Mesenchymal stem cell (in vitro differentiated cells and primary cell): ENCODE results near the gene VPS4A.
"Not testable (repeated sequence)": the region's sequence is repeated elsewhere in the genome, so short reads cannot be mapped to it uniquely, and the experiment has no call there.

Experiments used
- DNase-seq: peaks from one replicate; pipeline ENCODE4 v3.0.0-alpha.2; 2013
- H2AFZ ChIP-seq: one replicate; pipeline ENCODE4 v1.6.1; 2013; ENCODE audit warnings: low read depth, mild to moderate bottlenecking, control low read depth, inconsistent platforms, low read length, moderate library complexity
- H2AK5ac ChIP-seq: 2 replicates; pipeline ENCODE4 v1.6.1; 2013; ENCODE audit warnings: low read length, moderate library complexity, mild to moderate bottlenecking, inconsistent platforms; ENCODE audit not compliant: severe bottlenecking
- H2BK120ac ChIP-seq: one replicate; pipeline ENCODE4 v1.6.1; 2013; ENCODE audit warnings: low read depth, mild to moderate bottlenecking, inconsistent platforms, low read length, moderate library complexity
- H2BK12ac ChIP-seq, 2 experiments: one replicate each; pipeline ENCODE4 v1.6.1; 2013; ENCODE audit warnings: inconsistent platforms in 2 of 2, low read length in 2 of 2, mild to moderate bottlenecking in 2 of 2, moderate library complexity in 2 of 2, control low read depth in 1 of 2
- H2BK15ac ChIP-seq: one replicate; pipeline ENCODE4 v1.6.1; 2013; ENCODE audit warnings: mild to moderate bottlenecking, low read depth, inconsistent platforms; ENCODE audit not compliant: poor library complexity, severe bottlenecking
- H2BK5ac ChIP-seq: 2 replicates; pipeline ENCODE4 v1.6.1; 2013; ENCODE audit warnings: low read depth, mild to moderate bottlenecking, low read length, control low read depth, inconsistent platforms; ENCODE audit not compliant: poor library complexity, severe bottlenecking
- H3K14ac ChIP-seq, 2 experiments: one replicate each; pipeline ENCODE4 v1.6.1; 2013; ENCODE audit warnings: inconsistent platforms in 2 of 2, low read length in 2 of 2, control low read depth in 1 of 2, mild to moderate bottlenecking in 1 of 2, moderate library complexity in 1 of 2
- H3K18ac ChIP-seq, 2 experiments: one replicate each; pipeline ENCODE4 v1.6.1; 2013; ENCODE audit warnings: inconsistent platforms in 2 of 2, low read length in 2 of 2, control low read depth in 1 of 2, low read depth in 1 of 2, mild to moderate bottlenecking in 1 of 2
- H3K23ac ChIP-seq, 2 experiments: one replicate each; pipeline ENCODE4 v1.6.1; 2013; ENCODE audit warnings: inconsistent platforms in 2 of 2, low read length in 2 of 2, mild to moderate bottlenecking in 2 of 2, moderate library complexity in 2 of 2, control low read depth in 1 of 2
- H3K27ac ChIP-seq: 2 replicates; pipeline ENCODE4 v1.5.1; 2013; ENCODE audit warnings: mild to moderate bottlenecking, moderate library complexity, low read length, control low read depth, inconsistent platforms; ENCODE audit not compliant: poor library complexity, severe bottlenecking
- H3K27me3 ChIP-seq, 2 experiments: 2 replicates each; pipeline versions ENCODE4 v1.6.1 to v1.7.0; 2013; ENCODE audit warnings: low read length in 2 of 2, mild to moderate bottlenecking in 2 of 2, moderate library complexity in 2 of 2, control low read depth in 1 of 2, inconsistent platforms in 1 of 2; ENCODE audit not compliant: control insufficient read depth in 1 of 2, insufficient read depth in 1 of 2
- H3K36me3 ChIP-seq, 2 experiments: 2 replicates each; pipeline versions ENCODE4 v1.6.1 to v1.7.0; 2013; ENCODE audit warnings: low read length in 2 of 2, control low read depth in 1 of 2, inconsistent platforms in 1 of 2, low read depth in 1 of 2, mild to moderate bottlenecking in 1 of 2; ENCODE audit not compliant: insufficient read depth in 2 of 2, control insufficient read depth in 1 of 2
- H3K4ac ChIP-seq, 2 experiments: one replicate each; pipeline ENCODE4 v1.6.1; 2013; ENCODE audit warnings: inconsistent platforms in 2 of 2, low read length in 2 of 2, mild to moderate bottlenecking in 2 of 2, moderate library complexity in 2 of 2, control low read depth in 1 of 2, low read depth in 1 of 2
- H3K4me1 ChIP-seq: 2 replicates; pipeline ENCODE4 v1.6.1; 2013; ENCODE audit warnings: low read depth, low read length, control low read depth; ENCODE audit not compliant: control insufficient read depth, insufficient read depth
- H3K4me2 ChIP-seq: 2 replicates; pipeline ENCODE4 v1.6.1; 2013; ENCODE audit warnings: low read length, mild to moderate bottlenecking, inconsistent platforms; ENCODE audit not compliant: poor library complexity, severe bottlenecking
- H3K4me3 ChIP-seq, 2 experiments: 2 replicates each; pipeline versions ENCODE4 v1.5.1 to v1.7.0; 2013; ENCODE audit warnings: low read length in 2 of 2, mild to moderate bottlenecking in 2 of 2, control low read depth in 1 of 2, low read depth in 1 of 2; ENCODE audit not compliant: insufficient read depth in 1 of 2
- H3K79me1 ChIP-seq: replicated peaks from 2 replicates; pipeline ENCODE4 v1.6.1; 2013; ENCODE audit warnings: mild to moderate bottlenecking, control low read depth, low read length, inconsistent platforms; ENCODE audit not compliant: poor library complexity, severe bottlenecking
- H3K9ac ChIP-seq: 2 replicates; pipeline ENCODE4 v1.7.0; 2013; ENCODE audit warnings: mild to moderate bottlenecking, low read length, moderate library complexity
- H3K9me3 ChIP-seq: 2 replicates; pipeline ENCODE4 v1.7.0; 2013; ENCODE audit warnings: mild to moderate bottlenecking, low read length; ENCODE audit not compliant: control insufficient read depth
- H4K8ac ChIP-seq: one replicate; pipeline ENCODE4 v1.6.1; 2013; ENCODE audit warnings: inconsistent platforms, mild to moderate bottlenecking, low read length, moderate library complexity
- H4K91ac ChIP-seq: one replicate; pipeline ENCODE4 v1.6.1; 2013; ENCODE audit warnings: mild to moderate bottlenecking, low read length, inconsistent platforms
- WGBS: methylation state at CpG from one replicate; pipeline ENCODE4 v1.1.7; 2013; ENCODE audit warnings: mixed read lengths; 5-methylcytosine and 5-hydroxymethylcytosine counted together

VPS4A gene

GRCh38 chr16:69291657-69292056 lies 19.5 kb upstream of the VPS4A start:
- H2BK120ac ChIP-seq, H3K4me2 ChIP-seq, H4K91ac ChIP-seq, H2BK5ac ChIP-seq, H2AFZ ChIP-seq, H3K4me3 ChIP-seq, DNase-seq, H3K18ac ChIP-seq, H3K27me3 ChIP-seq, H3K9me3 ChIP-seq, H3K4ac ChIP-seq, H2BK15ac ChIP-seq, H3K9ac ChIP-seq, H2AK5ac ChIP-seq, H3K4me1 ChIP-seq, H3K14ac ChIP-seq, H3K23ac ChIP-seq, H2BK12ac ChIP-seq, H3K27ac ChIP-seq, H4K8ac ChIP-seq: not testable (repeated sequence)
- 98% methylated on average over 8 of the region's 9 CpGs for WGBS
- peaks cover 2 to 17% of the 10 kb centered on the region in 2 experiments for H3K36me3 ChIP-seq
- H3K79me1 ChIP-seq = peaks cover 10% of the 10 kb centered on the region

- peaks cover 1% of the 10 kb centered on the region for H3K4me1 ChIP-seq
- H3K9ac ChIP-seq = no peak overlapping the region
- H3K23ac ChIP-seq = no peak overlapping the region
- H3K79me1 ChIP-seq = peaks cover 7% of the 10 kb centered on the region
- H3K4me3 ChIP-seq = no peak overlapping the region
- H2BK12ac ChIP-seq = no peak overlapping the region
- H3K14ac ChIP-seq = no peak overlapping the region
- H2AK5ac ChIP-seq = no peak overlapping the region
- WGBS = 92% methylated on average over 3 of the region's 3 CpGs
- no peaks in the 10 kb centered on the region for H3K9me3 ChIP-seq
- H4K91ac ChIP-seq = no peak overlapping the region
- no peak overlapping the region for H2BK120ac ChIP-seq
- DNase-seq = no peak
- H4K8ac ChIP-seq = no peak overlapping the region
- no peak overlapping the region for H2BK15ac ChIP-seq
- peaks cover 11 to 18% of the 10 kb centered on the region in 2 experiments for H3K36me3 ChIP-seq
- no peak overlapping the region for H3K4me2 ChIP-seq
- no peak overlapping the region for H3K27ac ChIP-seq
- no peak overlapping the region for H2BK5ac ChIP-seq
- no peak overlapping the region for H3K18ac ChIP-seq
- H3K27me3 ChIP-seq = no peaks in the 10 kb centered on the region
- H2AFZ ChIP-seq = no peak overlapping the region
- no peak overlapping the region for H3K4ac ChIP-seq
Measured at GRCh38 chr16:69293401-69293800, 17.7 kb upstream of the VPS4A start.

GRCh38 chr16:69294051-69294450 lies 17.1 kb upstream of the VPS4A start:
- H2BK5ac ChIP-seq = no peak overlapping the region
- no peak overlapping the region for H2BK15ac ChIP-seq
- H3K79me1 ChIP-seq = peaks cover 7% of the 10 kb centered on the region
- no peak overlapping the region for H2BK12ac ChIP-seq
- H2BK120ac ChIP-seq = no peak overlapping the region
- H3K23ac ChIP-seq = no peak overlapping the region
- no peak overlapping the region for H4K91ac ChIP-seq
- 100% methylated on average over 1 of the region's 1 CpG for WGBS
- peaks cover 1% of the 10 kb centered on the region for H3K4me1 ChIP-seq
- no peak overlapping the region for H2AK5ac ChIP-seq
- no peak overlapping the region for H3K18ac ChIP-seq
- H4K8ac ChIP-seq = no peak overlapping the region
- H2AFZ ChIP-seq = no peak overlapping the region
- no peaks in the 10 kb centered on the region for H3K9me3 ChIP-seq
- H3K27me3 ChIP-seq = no peaks in the 10 kb centered on the region
- peaks cover 11 to 18% of the 10 kb centered on the region in 2 experiments for H3K36me3 ChIP-seq
- no peak overlapping the region for H3K14ac ChIP-seq
- H3K9ac ChIP-seq = no peak overlapping the region
- no peak for DNase-seq
- H3K4me2 ChIP-seq = no peak overlapping the region
- no peak overlapping the region for H3K27ac ChIP-seq
- H3K4ac ChIP-seq = no peak overlapping the region
- H3K4me3 ChIP-seq = no peak overlapping the region

GRCh38 chr16:69296771-69297170 lies 14.4 kb upstream of the VPS4A start:
- not testable (repeated sequence) for H2AFZ ChIP-seq, H4K91ac ChIP-seq, DNase-seq, H3K4me1 ChIP-seq, H3K9ac ChIP-seq, H3K4me3 ChIP-seq, H3K4me2 ChIP-seq, H3K18ac ChIP-seq, H2BK12ac ChIP-seq, H3K23ac ChIP-seq, H2AK5ac ChIP-seq, H4K8ac ChIP-seq, H3K27ac ChIP-seq, H3K14ac ChIP-seq, H2BK15ac ChIP-seq, H2BK5ac ChIP-seq, H3K9me3 ChIP-seq, H3K79me1 ChIP-seq, H3K4ac ChIP-seq, H3K27me3 ChIP-seq, H2BK120ac ChIP-seq
- 97% methylated on average over 6 of the region's 7 CpGs for whole genome bisulfite sequencing
- peaks cover 13 to 36% of the 10 kb centered on the region in 2 experiments for H3K36me3 ChIP-seq
